ENCODE results near the gene CTF1. TPM values are rescaled to one million over a fixed set of nuclear protein-coding genes. Genes with fewer than 3 reads are reported as not detected.

The CTF1 gene
- total and polyA plus RNA-seq, 5 donors, result 7.4 to 13.1 (median 9.6) TPM

- no peaks in the 10 kb centered on the region for H3K9me3 ChIP-seq (ENCODE audit: control insufficient read depth, low read length)
- no peak overlapping the region for H3K4me3 ChIP-seq (ENCODE audit: low read length)
- H3K27me3 ChIP-seq (ENCODE audit: control insufficient read depth, insufficient read depth), result no peaks in the 10 kb centered on the region
- DNase-seq (peak in 1 of 3 donors; percentile 38), ATAC-seq (peak in 1 of 2 donors; percentile 20)
- no peak overlapping the region for H3K27ac ChIP-seq (ENCODE audit: low read length)
- WGBS, result 70% methylated on average over 18 of the region's 18 CpGs
- H3K4me1 ChIP-seq (ENCODE audit: control insufficient read depth, insufficient read depth, low read length), result no peaks in the 10 kb centered on the region
- intact Hi-C loops (cut with DNase I), result loop anchor here in 1 of 4 donors (10.0 kb wide), 1 partner anchor 76 kb away; no protein-coding TSS in a partner anchor
These were observed 14.1 kb downstream of the CTF1 start for GRCh38 chr16:30910427-30911029.

GRCh38 chr16:30912794-30913412 is 16.5 kb downstream of the CTF1 start:
- H3K9me3 ChIP-seq (ENCODE audit: control insufficient read depth, low read length), result no peaks in the 10 kb centered on the region
- WGBS, result 88% methylated on average over 6 of the region's 6 CpGs

GRCh38 chr16:30914830-30915229 is 18.4 kb downstream of the CTF1 start:
- ATAC-seq, result no peak
- no peak for DNase-seq
- H3K27me3 ChIP-seq (ENCODE audit: control insufficient read depth, insufficient read depth), result no peaks in the 10 kb centered on the region
- 93% methylated on average over 3 of the region's 3 CpGs for WGBS
- intact Hi-C loops (cut with DNase I), result loop anchor here in 1 of 4 donors (10.0 kb wide), 1 partner anchor 80 kb away; no protein-coding TSS in a partner anchor
- H3K4me3 ChIP-seq (ENCODE audit: low read length), result no peak overlapping the region
- no peaks in the 10 kb centered on the region for H3K9me3 ChIP-seq (ENCODE audit: control insufficient read depth, low read length)
- H3K27ac ChIP-seq (ENCODE audit: low read length), result no peak overlapping the region
- no peaks in the 10 kb centered on the region for H3K4me1 ChIP-seq (ENCODE audit: control insufficient read depth, insufficient read depth, low read length)

More at GRCh38 chr16:30912794-30913412, 16.5 kb downstream of the CTF1 start:
- H3K4me1 ChIP-seq (ENCODE audit: control insufficient read depth, insufficient read depth, low read length), result no peaks in the 10 kb centered on the region
- ATAC-seq (no peak), DNase-seq (no peak)
- intact Hi-C loops (cut with DNase I), result loop anchor here in 1 of 4 donors (10.0 kb wide), 1 partner anchor 78 kb away; no protein-coding TSS in a partner anchor
- no peaks in the 10 kb centered on the region for H3K27me3 ChIP-seq (ENCODE audit: control insufficient read depth, insufficient read depth)
- no peak overlapping the region for H3K4me3 ChIP-seq (ENCODE audit: low read length)
- H3K27ac ChIP-seq (ENCODE audit: low read length), result no peak overlapping the region

DNA sequence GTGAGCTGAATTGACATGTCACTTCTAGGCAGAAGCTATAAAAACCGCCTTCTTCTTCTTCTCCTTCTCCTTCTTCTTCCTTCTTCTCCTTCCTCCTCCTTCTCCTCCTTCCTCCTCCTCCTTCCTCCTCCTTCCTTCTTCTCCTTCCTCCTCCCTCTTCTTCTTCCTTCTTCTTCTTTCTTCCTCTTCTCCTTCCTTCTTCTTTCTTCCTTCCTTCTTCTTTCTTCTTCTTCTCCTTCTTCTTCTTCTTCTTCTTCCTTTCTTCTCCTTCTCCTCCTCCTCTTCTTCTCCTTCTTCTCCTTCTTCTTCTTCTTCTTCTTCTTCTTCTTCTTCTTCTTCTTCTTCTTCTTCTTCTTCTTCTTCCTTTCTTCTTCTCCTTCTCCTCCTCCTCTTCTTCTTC is 22.2 kb downstream of the CTF1 start:
- WGBS, result 89% methylated on average over 1 of the region's 1 CpG
- Histone ChIP-seq H3K27ac (ENCODE audit: low read length) (no peak overlapping the region), H3K4me3 (ENCODE audit: low read length) (no peak overlapping the region), H3K27me3 (ENCODE audit: control insufficient read depth, insufficient read depth) (no peaks in the 10 kb centered on the region), H3K4me1 (ENCODE audit: control insufficient read depth, insufficient read depth, low read length) (no peaks in the 10 kb centered on the region), H3K9me3 (ENCODE audit: control insufficient read depth, low read length) (no peaks in the 10 kb centered on the region)
- ATAC-seq, result no peak
- DNase-seq, result no peak
- intact Hi-C loops (cut with DNase I), result loop anchor here in 1 of 4 donors (10.0 kb wide), 1 partner anchor 84 kb away; no protein-coding TSS in a partner anchor

GRCh38 chr16:30920891-30921290 is 24.5 kb downstream of the CTF1 start:
- DNase-seq (peak in 1 of 3 donors; percentile 40), ATAC-seq (no peak)
- intact Hi-C loops (cut with DNase I), result loop anchor here in 3 of 4 donors (2.0 to 10.0 kb wide), 3 partner anchors 76 to 79 kb away; no protein-coding TSS in a partner anchor
- no peak overlapping the region for H3K4me3 ChIP-seq (ENCODE audit: low read length)
- H3K4me1 ChIP-seq (ENCODE audit: control insufficient read depth, insufficient read depth, low read length), result no peaks in the 10 kb centered on the region
- H3K27me3 ChIP-seq (ENCODE audit: control insufficient read depth, insufficient read depth), result no peaks in the 10 kb centered on the region
- no peak overlapping the region for H3K27ac ChIP-seq (ENCODE audit: low read length)
- H3K9me3 ChIP-seq (ENCODE audit: control insufficient read depth, low read length), result no peaks in the 10 kb centered on the region
- 55% methylated on average over 2 of the region's 2 CpGs for WGBS

GRCh38 chr16:30921459-30921747 is 25.0 kb downstream of the CTF1 start:
- ATAC-seq, result no peak
- Histone ChIP-seq H3K4me1 (ENCODE audit: control insufficient read depth, insufficient read depth, low read length) (no peaks in the 10 kb centered on the region), H3K27ac (ENCODE audit: low read length) (no peak overlapping the region), H3K4me3 (ENCODE audit: low read length) (peak overlapping the region; percentile 71), H3K27me3 (ENCODE audit: control insufficient read depth, insufficient read depth) (no peaks in the 10 kb centered on the region), H3K9me3 (ENCODE audit: control insufficient read depth, low read length) (no peaks in the 10 kb centered on the region)
- no peak for DNase-seq
- intact Hi-C loops (cut with DNase I), result loop anchor here in 3 of 4 donors (2.0 to 10.0 kb wide), 3 partner anchors 77 to 79 kb away; no protein-coding TSS in a partner anchor
- WGBS, result 29% methylated on average over 6 of the region's 6 CpGs

DNA sequence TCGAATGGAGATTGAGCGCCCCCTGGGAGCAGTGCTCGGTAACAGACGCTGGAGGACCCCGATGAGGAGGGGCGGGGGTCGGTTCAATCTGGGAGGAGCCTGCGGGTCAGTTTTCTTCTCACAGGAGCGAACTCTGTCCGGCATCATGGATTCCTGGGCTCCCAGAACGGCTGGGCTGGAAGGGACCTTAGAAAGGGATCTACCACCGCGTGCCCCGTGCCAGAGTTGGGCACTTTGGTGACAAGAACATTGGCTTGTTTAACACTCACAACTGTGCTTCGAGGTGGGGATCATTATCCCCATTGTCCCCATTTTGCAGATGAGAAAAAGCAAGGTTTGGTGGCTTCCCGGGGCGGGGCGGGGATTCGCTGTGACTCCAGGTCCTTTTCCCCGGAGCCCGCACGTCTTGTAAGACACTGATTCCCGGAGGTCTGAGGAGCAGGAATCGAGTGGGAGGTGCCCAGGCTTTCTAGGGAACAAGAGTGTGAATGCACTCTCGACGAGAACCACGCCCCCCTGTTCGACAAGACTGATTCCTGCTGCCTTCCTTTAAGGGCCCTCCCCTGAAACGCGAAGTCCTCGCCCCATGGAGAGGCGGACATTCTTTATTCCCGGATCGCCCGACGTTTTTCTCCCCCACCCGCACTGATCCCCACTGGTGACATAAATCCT is 25.5 kb downstream of the CTF1 start:
- peak overlapping the region; percentile 71 for H3K4me3 ChIP-seq (ENCODE audit: low read length)
- peak overlapping the region; percentile 92 for H3K27ac ChIP-seq (ENCODE audit: low read length)
- no peaks in the 10 kb centered on the region for H3K27me3 ChIP-seq (ENCODE audit: control insufficient read depth, insufficient read depth)
- intact Hi-C loops (cut with DNase I), result loop anchor here in 3 of 4 donors (2.0 to 10.0 kb wide), 3 partner anchors 77 to 80 kb away; no protein-coding TSS in a partner anchor
- 1% methylated on average over 37 of the region's 37 CpGs for WGBS
- no peaks in the 10 kb centered on the region for H3K4me1 ChIP-seq (ENCODE audit: control insufficient read depth, insufficient read depth, low read length)
- ATAC-seq (peak; percentile 11 to 30), DNase-seq (peak; percentile 89 to 96 (median 95))
- no peaks in the 10 kb centered on the region for H3K9me3 ChIP-seq (ENCODE audit: control insufficient read depth, low read length)

GRCh38 chr16:30922420-30922959 is 26.1 kb downstream of the CTF1 start:
- under 1% methylated on average over 42 of the region's 42 CpGs for WGBS
- Histone ChIP-seq H3K4me1 (ENCODE audit: control insufficient read depth, insufficient read depth, low read length) (no peaks in the 10 kb centered on the region), H3K9me3 (ENCODE audit: control insufficient read depth, low read length) (no peaks in the 10 kb centered on the region), H3K27me3 (ENCODE audit: control insufficient read depth, insufficient read depth) (no peaks in the 10 kb centered on the region), H3K4me3 (ENCODE audit: low read length) (peak overlapping the region; percentile 95), H3K27ac (ENCODE audit: low read length) (peak overlapping the region; percentile 94)
- intact Hi-C loops (cut with DNase I), result loop anchor here in 2 of 4 donors (5.0 to 10.0 kb wide), 2 partner anchors 78 to 80 kb away; no protein-coding TSS in a partner anchor
- DNase-seq, result peak; percentile 100
- peak; percentile 90 for ATAC-seq

GRCh38 chr16:30922960-30923535 is 26.6 kb downstream of the CTF1 start:
- peak overlapping the region; percentile 94 for H3K27ac ChIP-seq (ENCODE audit: low read length)
- H3K27me3 ChIP-seq (ENCODE audit: control insufficient read depth, insufficient read depth), result no peaks in the 10 kb centered on the region
- H3K9me3 ChIP-seq (ENCODE audit: control insufficient read depth, low read length), result no peaks in the 10 kb centered on the region
- intact Hi-C loops (cut with DNase I), result loop anchor here in 2 of 4 donors (5.0 to 10.0 kb wide), 2 partner anchors 78 to 81 kb away; no protein-coding TSS in a partner anchor
- WGBS, result under 1% methylated on average over 32 of the region's 33 CpGs
- DNase-seq, result peak; percentile 100
- ATAC-seq, result peak; percentile 88 to 89
- peak overlapping the region; percentile 95 for H3K4me3 ChIP-seq (ENCODE audit: low read length)
- no peaks in the 10 kb centered on the region for H3K4me1 ChIP-seq (ENCODE audit: control insufficient read depth, insufficient read depth, low read length)

DNA sequence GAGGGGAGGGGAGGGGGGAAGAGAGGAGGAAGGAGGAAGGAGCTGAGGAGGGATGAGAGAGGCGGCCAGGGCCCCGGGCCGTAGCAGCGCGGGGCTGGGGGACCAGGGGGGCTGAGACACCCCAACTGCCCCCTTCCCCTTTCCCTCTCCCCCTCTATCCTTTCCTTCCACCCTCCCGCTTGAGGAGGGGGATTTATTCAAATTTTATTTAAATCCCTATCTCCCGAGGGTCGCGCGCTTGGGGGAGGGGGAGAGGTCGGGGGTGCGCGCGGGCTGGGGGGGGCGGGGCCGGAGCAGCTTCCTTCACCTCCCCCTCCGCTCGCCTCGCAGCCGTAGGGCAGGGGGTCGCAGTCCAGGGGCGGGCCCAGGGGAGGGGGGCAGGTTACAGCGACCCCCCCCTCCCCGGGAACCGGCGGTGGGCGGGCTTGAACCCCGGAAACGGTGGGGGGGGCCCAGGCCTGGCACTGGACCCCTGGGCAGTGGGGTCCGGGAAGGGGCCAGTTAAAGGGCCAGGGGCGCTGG is 27.2 kb downstream of the CTF1 start, which contains the start of gene FBXL19:
Gene FBXL19 (plus strand): TSS at position 19 of the 522 bp plus-strand sequence. CDS start 2,183 bp downstream, outside the sequence.
- under 1% methylated on average over 31 of the region's 31 CpGs for WGBS
- Histone ChIP-seq H3K4me3 (ENCODE audit: low read length) (peak within 1 kb of the TSS; percentile 95), H3K27ac (ENCODE audit: low read length) (peak within 1 kb of the TSS; percentile 94), H3K4me1 (ENCODE audit: control insufficient read depth, insufficient read depth, low read length) (no peaks in the 10 kb centered on the region), H3K9me3 (ENCODE audit: control insufficient read depth, low read length) (no peaks in the 10 kb centered on the region), H3K27me3 (ENCODE audit: control insufficient read depth, insufficient read depth) (no peaks in the 10 kb centered on the region)
- intact Hi-C loops (cut with DNase I), result loop anchor here in 2 of 4 donors (5.0 to 10.0 kb wide), 2 partner anchors 79 to 81 kb away; no protein-coding TSS in a partner anchor
- peak; percentile 64 to 87 (median 80) for DNase-seq
- ATAC-seq, result peak in 1 of 2 donors; percentile 0

All from right cardiac atrium (tissue), 5 donors.